HepG2 (cell line): Measurements from ENCODE around the gene ACOX3. TPM values are rescaled to one million over a fixed set of nuclear protein-coding genes. Genes with fewer than 3 reads are reported as not detected.

Experiments
- ATAC-seq: fragments of 200-7000 bp; cut with Tn5 transposase; 3 replicates; pipeline ENCODE4 v1.9.1; 2020; ENCODE audit warnings: mild to moderate bottlenecking, moderate library complexity
- BruUV-seq: library from RNA; stranded (reverse); fragments of 400-500 nt; replicated peaks from 2 replicates; lab custom pipeline; 2021; lab: Mats Ljungman, UMichigan
- CTCF ChIA-PET: fragments of 300-600 bp; formaldehyde crosslinking; extraction: SDS; loops from one replicate; lab custom pipeline; 2021; ENCODE audit warnings: low total read pairs, inconsistent platforms, low intra/inter-chr PET ratio; lab: Yijun Ruan, JAX
- POLR2A ChIA-PET: fragments of 350-600 bp; sonication (Branson Sonifier 250); formaldehyde crosslinking; loops from one replicate; lab custom pipeline; 2020; ENCODE audit warnings: antibody characterized with exemption, inconsistent platforms; lab: Yijun Ruan, JAX
- DNase-seq: peaks from one replicate; pipeline ENCODE4 v3.0.0-alpha.2; 2015; ENCODE audit warnings: low spot score
- FAIRE-seq: peaks from 3 replicates; lab custom pipeline; 2011; peaks lifted over from hg19 to GRCh38; lab: Jason Lieb, UNC
- H2AFZ ChIP-seq: one replicate; pipeline ENCODE4 v1.6.1; 2011; ENCODE audit warnings: low read length, inconsistent platforms
- H3K27ac ChIP-seq: fragments of 300-600 bp; 3 replicates; pipeline ENCODE4 v1.8.0; 2011; ENCODE audit warnings: mixed run types, mild to moderate bottlenecking, mixed read lengths, low read length, inconsistent platforms; ENCODE audit not compliant: insufficient read depth; ENCODE audit errors: extremely low read length
- H3K27me3 ChIP-seq, 2 experiments: fragments of 200-600 bp in 1 of 2; 2 replicates in 1 of 2; 3 replicates in 1 of 2; pipeline versions ENCODE4 v1.6.0 to v1.8.0; 2011; ENCODE audit warnings: low read length in 2 of 2, mild to moderate bottlenecking in 2 of 2, moderate library complexity in 2 of 2, inconsistent platforms in 1 of 2; ENCODE audit not compliant: insufficient read depth in 2 of 2, control insufficient read depth in 1 of 2
- H3K36me3 ChIP-seq, 2 experiments: fragments of 200-600 bp in 1 of 2; replicated peaks in 1 of 2; 2 replicates in 1 of 2; 3 replicates in 1 of 2; pipeline versions ENCODE4 v1.5.1 to v1.8.0; 2011; ENCODE audit warnings: low read length in 2 of 2, inconsistent platforms in 1 of 2; ENCODE audit not compliant: insufficient read depth in 2 of 2, control insufficient read depth in 1 of 2
- H3K4me1 ChIP-seq: 2 replicates; pipeline ENCODE4 v1.5.1; 2012; ENCODE audit warnings: low read length, inconsistent platforms; ENCODE audit not compliant: insufficient read depth
- H3K4me2 ChIP-seq: 2 replicates; pipeline ENCODE4 v1.6.0; 2011; ENCODE audit warnings: low read depth, low read length, inconsistent platforms
- H3K4me3 ChIP-seq, 3 experiments: fragments of 200-600 bp in 1 of 3; sonication (generic), shearing (Covaris generic) in 1 of 3; replicated peaks in 1 of 3; 2 replicates each; pipeline ENCODE4 v1.5.1; 2011 to 2016; ENCODE audit warnings: low read length in 3 of 3, inconsistent platforms in 2 of 3, low read depth in 2 of 3, mild to moderate bottlenecking in 2 of 3, control low read depth in 1 of 3, mixed read lengths in 1 of 3; ENCODE audit not compliant: insufficient read depth in 1 of 3
- H3K79me2 ChIP-seq: one replicate; pipeline ENCODE4 v1.6.1; 2011; ENCODE audit warnings: low read length, inconsistent platforms; ENCODE audit not compliant: insufficient read depth
- H3K9ac ChIP-seq: 2 replicates; pipeline ENCODE4 v1.6.0; 2011; ENCODE audit warnings: mild to moderate bottlenecking, low read depth, low read length, inconsistent platforms; ENCODE audit not compliant: insufficient read depth
- H3K9me3 ChIP-seq: 2 replicates; pipeline ENCODE4 v1.5.1; 2012; ENCODE audit warnings: mild to moderate bottlenecking, low read length
- H4K20me1 ChIP-seq: 2 replicates; pipeline ENCODE4 v1.6.0; 2011; ENCODE audit warnings: inconsistent platforms, mild to moderate bottlenecking, low read length, moderate library complexity; ENCODE audit not compliant: insufficient read depth
- ARHGAP35 ChIP-seq: sonication (generic); formaldehyde crosslinking; IDR thresholded peaks from 2 replicates; pipeline ENCODE4 v1.9.0; 2022; ENCODE audit warnings: mild to moderate bottlenecking, inconsistent platforms, moderate library complexity, missing genetic modification reagents, borderline replicate concordance
- ELK4 ChIP-seq: sonication (generic); formaldehyde crosslinking; IDR thresholded peaks from 2 replicates; pipeline ENCODE4 v1.9.0; 2021; ENCODE audit warnings: missing genetic modification reagents, borderline replicate concordance
- GATA4 ChIP-seq: sonication (generic); IDR thresholded peaks from 2 replicates; pipeline ENCODE4 v1.6.1; 2016; ENCODE audit warnings: antibody characterized with exemption, low read depth, borderline replicate concordance
- NCOA2 ChIP-seq: sonication (generic); formaldehyde crosslinking; IDR thresholded peaks from 2 replicates; pipeline ENCODE4 v1.8.0; 2022; ENCODE audit warnings: inconsistent platforms
- ONECUT2 ChIP-seq: sonication (generic); formaldehyde crosslinking; IDR thresholded peaks from 2 replicates; pipeline ENCODE4 v1.4.0; 2020; ENCODE audit warnings: missing genetic modification reagents
- RBAK ChIP-seq: sonication (generic); formaldehyde crosslinking; IDR thresholded peaks from 2 replicates; pipeline ENCODE4 v1.5.1; 2020; ENCODE audit warnings: mild to moderate bottlenecking, missing genetic modification reagents
- SOX5 ChIP-seq: IDR thresholded peaks from 2 replicates; pipeline ENCODE4 v1.6.1; 2016; ENCODE audit warnings: borderline replicate concordance
- STAT6 ChIP-seq: sonication (generic); formaldehyde crosslinking; IDR thresholded peaks from 2 replicates; pipeline ENCODE4 v1.4.0; 2020; ENCODE audit warnings: missing genetic modification reagents, mild to moderate bottlenecking, borderline replicate concordance
- TARDBP ChIP-seq: sonication (generic); formaldehyde crosslinking; IDR thresholded peaks from 2 replicates; pipeline ENCODE4 v1.8.0; 2022; ENCODE audit warnings: mild to moderate bottlenecking, missing genetic modification reagents
- ZFP36 ChIP-seq: fragments of 150-350 bp; IDR thresholded peaks from 2 replicates; pipeline ENCODE4 v1.6.1; 2018; ENCODE audit warnings: borderline replicate concordance, low read length, low read depth; ENCODE audit not compliant: partially characterized antibody
- ZNF431 ChIP-seq: sonication (generic); formaldehyde crosslinking; IDR thresholded peaks from 2 replicates; pipeline ENCODE4 v1.9.0; 2022; ENCODE audit warnings: missing genetic modification reagents, low read depth, mild to moderate bottlenecking, borderline replicate concordance
- ZNF567 ChIP-seq: sonication (generic); formaldehyde crosslinking; IDR thresholded peaks from 2 replicates; pipeline ENCODE4 v1.8.1; 2023; ENCODE audit warnings: mild to moderate bottlenecking, missing genetic modification reagents, borderline replicate concordance
- ZNF572 ChIP-seq: sonication (generic); formaldehyde crosslinking; IDR thresholded peaks from 2 replicates; pipeline ENCODE4 v1.5.1; 2020; ENCODE audit warnings: mild to moderate bottlenecking, missing genetic modification reagents
- ZNF703 ChIP-seq: sonication (generic); formaldehyde crosslinking; IDR thresholded peaks from 2 replicates; pipeline ENCODE4 v1.5.1; 2020; ENCODE audit warnings: missing genetic modification reagents, mild to moderate bottlenecking, moderate library complexity, borderline replicate concordance
- ZNF790 ChIP-seq: sonication (generic); formaldehyde crosslinking; IDR thresholded peaks from 2 replicates; pipeline ENCODE4 v1.8.0; 2022; ENCODE audit warnings: missing genetic modification reagents, mild to moderate bottlenecking, borderline replicate concordance
- WGBS: methylation state at CpG from one replicate; pipeline ENCODE4 v1.1.6; 2017; ENCODE audit warnings: low lambda C conversion rate; 5-methylcytosine and 5-hydroxymethylcytosine counted together
- in situ Hi-C: cut with HindIII; loops from 2 replicates; pipeline ENCODE4 v1.10.0; 2017; ENCODE audit warnings: low pct_unique_long_range_greater_than_20kb; ENCODE audit not compliant: extremely low pct_ligation_motif_present
- intact Hi-C: fragments of 100-400 bp; cut with micrococcal nuclease; formaldehyde crosslinking; loops from one replicate; pipeline ENCODE4 v1.10.0; 2022; ENCODE audit not compliant: unreplicated experiment
- polyA plus RNA-seq, 8 experiments: library from polyadenylated mRNA; depleted of rRNA in 3 of 8; stranded (reverse) in 7 of 8; unstranded in 1 of 8; fragments of >200 nt; fragmentation: Illumina TruSeq in 4 of 8; extraction: Trizol in 4 of 8; gene quantifications; 2 replicates each; pipeline versions ENCODE4 v1.2.1 to v1.2.3, GENCODE V29; 2011 to 2016; ENCODE audit warnings: low read depth in 4 of 8, missing spikeins in 1 of 8, mixed read lengths in 1 of 8; ENCODE audit not compliant: insufficient read depth in 1 of 8
- total RNA-seq, 5 experiments: library from RNA; depleted of rRNA; stranded (reverse); fragments of >200 nt; fragmentation: Illumina TruSeq; extraction: Trizol; gene quantifications; 2 replicates each; pipeline ENCODE4 v1.2.3, GENCODE V29; 2016; ENCODE audit warnings: low read depth in 1 of 5
- TF ChIP-seq, protein P1 (sequence below): sonication (generic); formaldehyde crosslinking; conservative IDR thresholded peaks from 2 replicates; pipeline ENCODE4 v1.5.0; 2020; ENCODE audit warnings: missing genetic modification reagents

ACOX3 gene
- total and polyA plus RNA-seq, 2 of the 13 experiments (the other 11 are each of a cell fraction or from before 2014, with no cell fraction given) = 4.2 to 17.8 TPM

GRCh38 chr4:8323947-8324555 lies 116.5 kb downstream of the ACOX3 start (continued):
- TF ChIP-seq ARHGAP35 (CRISPR knock-in tag) (no peak), ELK4 (CRISPR knock-in tag) (no peak)

- DNase-seq (no peak), ATAC-seq (no peak), FAIRE-seq (no peak)
- peaks cover 0 to 14% of the 10 kb centered on the region in 2 experiments; a peak in 2 of 5 replicates for H3K27me3 ChIP-seq
- H4K20me1 ChIP-seq = no peaks in the 10 kb centered on the region
- H3K27ac ChIP-seq = no peak overlapping the region
- no peak overlapping the region for H3K4me2 ChIP-seq
- in situ Hi-C loops (no loop called here), intact Hi-C loops (no loop called here)
- no peak overlapping the region for H2AFZ ChIP-seq
- 8% methylated on average over 4 of the region's 9 CpGs for WGBS
- H3K9ac ChIP-seq = no peak overlapping the region
- POLR2A ChIA-PET = no interaction called here
- BruUV-seq = no TSS peak
- H3K9me3 ChIP-seq = 0 out of 2 replicates have a peak, but pooled peaks cover 5% of the 10 kb centered on the region
- H3K79me2 ChIP-seq = no peaks in the 10 kb centered on the region
- no peaks in the 10 kb centered on the region for H3K36me3 ChIP-seq
- H3K4me3 ChIP-seq = no peak overlapping the region
- H3K4me1 ChIP-seq = no peaks in the 10 kb centered on the region
- CTCF ChIA-PET = no interaction called here
- TF ChIP-seq SOX5 (no peak), ZNF572 (no peak), ONECUT2 (CRISPR knock-in tag) (no peak), NCOA2 (CRISPR knock-in tag) (no peak), ZNF790 (CRISPR knock-in tag) (no peak), ZNF703 (CRISPR knock-in tag) (no peak), STAT6 (CRISPR knock-in tag) (no peak), GATA4 (no peak), ZNF567 (CRISPR knock-in tag) (no peak), ZFP36 (no peak), ZNF431 (CRISPR knock-in tag) (no peak), RBAK (no peak), TARDBP (CRISPR knock-in tag) (no peak)
- TF ChIP-seq, protein P1, sequence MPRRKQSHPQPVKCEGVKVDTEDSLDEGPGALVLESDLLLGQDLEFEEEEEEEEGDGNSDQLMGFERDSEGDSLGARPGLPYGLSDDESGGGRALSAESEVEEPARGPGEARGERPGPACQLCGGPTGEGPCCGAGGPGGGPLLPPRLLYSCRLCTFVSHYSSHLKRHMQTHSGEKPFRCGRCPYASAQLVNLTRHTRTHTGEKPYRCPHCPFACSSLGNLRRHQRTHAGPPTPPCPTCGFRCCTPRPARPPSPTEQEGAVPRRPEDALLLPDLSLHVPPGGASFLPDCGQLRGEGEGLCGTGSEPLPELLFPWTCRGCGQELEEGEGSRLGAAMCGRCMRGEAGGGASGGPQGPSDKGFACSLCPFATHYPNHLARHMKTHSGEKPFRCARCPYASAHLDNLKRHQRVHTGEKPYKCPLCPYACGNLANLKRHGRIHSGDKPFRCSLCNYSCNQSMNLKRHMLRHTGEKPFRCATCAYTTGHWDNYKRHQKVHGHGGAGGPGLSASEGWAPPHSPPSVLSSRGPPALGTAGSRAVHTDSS = no peak
Measured at GRCh38 chr4:8322794-8323704, 117.5 kb downstream of the ACOX3 start.
